Mesendoderm (in vitro differentiated cells): ENCODE measurements around the gene APCDD1.
A peak's percentile ranks its signal among the peaks of the same experiment; 100 is the strongest.

Experiments
- DNase-seq: peaks from one replicate; pipeline ENCODE4 v3.0.0; 2013
- H2AK5ac ChIP-seq: 2 replicates; pipeline ENCODE4 v1.6.1; 2013; ENCODE audit warnings: low read length, inconsistent platforms
- H2BK120ac ChIP-seq: 2 replicates; pipeline ENCODE4 v1.6.1; 2013; ENCODE audit warnings: low read depth, mild to moderate bottlenecking, low read length, moderate library complexity, mixed read lengths
- H2BK15ac ChIP-seq: replicated peaks from 2 replicates; pipeline ENCODE4 v1.6.1; 2013; ENCODE audit warnings: low read depth, mild to moderate bottlenecking, moderate library complexity
- H2BK5ac ChIP-seq: 2 replicates; pipeline ENCODE4 v1.6.1; 2013; ENCODE audit warnings: low read length, inconsistent platforms
- H3K18ac ChIP-seq: 2 replicates; pipeline ENCODE4 v1.6.1; 2013; ENCODE audit warnings: mild to moderate bottlenecking, low read length, mixed read lengths
- H3K23ac ChIP-seq: one replicate; pipeline ENCODE4 v1.6.1; 2013; ENCODE audit warnings: low read length
- H3K27ac ChIP-seq: 2 replicates; pipeline ENCODE4 v1.5.1; 2013; ENCODE audit warnings: low read depth, mild to moderate bottlenecking, inconsistent platforms, low read length, moderate library complexity
- H3K27me3 ChIP-seq: 2 replicates; pipeline ENCODE4 v1.6.1; 2013; ENCODE audit warnings: low read length, control low read depth, mild to moderate bottlenecking, inconsistent platforms; ENCODE audit not compliant: insufficient read depth, poor library complexity
- H3K36me3 ChIP-seq: 2 replicates; pipeline ENCODE4 v1.6.1; 2013; ENCODE audit warnings: low read length, inconsistent platforms; ENCODE audit not compliant: control insufficient read depth, insufficient read depth
- H3K4ac ChIP-seq: one replicate; pipeline ENCODE4 v1.6.1; 2013; ENCODE audit warnings: low read depth, mild to moderate bottlenecking, low read length, moderate library complexity
- H3K4me1 ChIP-seq: 2 replicates; pipeline ENCODE4 v1.6.1; 2013; ENCODE audit warnings: low read depth, low read length, inconsistent platforms; ENCODE audit not compliant: control insufficient read depth
- H3K4me2 ChIP-seq: 2 replicates; pipeline ENCODE4 v1.6.1; 2013; ENCODE audit warnings: low read length
- H3K4me3 ChIP-seq: 2 replicates; pipeline ENCODE4 v1.5.1; 2013; ENCODE audit warnings: mild to moderate bottlenecking, low read length
- H3K56ac ChIP-seq: one replicate; pipeline ENCODE4 v1.6.1; 2013; ENCODE audit warnings: low read length
- H3K79me1 ChIP-seq: 2 replicates; pipeline ENCODE4 v1.6.1; 2013; ENCODE audit warnings: low read length, inconsistent platforms
- H3K79me2 ChIP-seq: 2 replicates; pipeline ENCODE4 v1.6.1; 2013; ENCODE audit warnings: mild to moderate bottlenecking, low read length; ENCODE audit not compliant: control insufficient read depth, insufficient read depth
- H3K9ac ChIP-seq: 2 replicates; pipeline ENCODE4 v1.6.1; 2013; ENCODE audit warnings: low read length, inconsistent platforms
- H4K5ac ChIP-seq: one replicate; pipeline ENCODE4 v1.6.1; 2013; ENCODE audit warnings: low read length
- H4K8ac ChIP-seq: one replicate; pipeline ENCODE4 v1.6.1; 2013; ENCODE audit warnings: low read depth, mild to moderate bottlenecking, control low read depth, low read length, moderate library complexity
- WGBS: extraction: QIAGEN DNeasy Blood & Tissue Kit; methylation state at CpG from one replicate; pipeline ENCODE4 v1.1.7; 2013; ENCODE audit warnings: low lambda C conversion rate, missing lambda C conversion rate; ENCODE audit not compliant: insufficient coverage; ENCODE audit errors: extremely low coverage; 5-methylcytosine and 5-hydroxymethylcytosine counted together

APCDD1 gene

DNA sequence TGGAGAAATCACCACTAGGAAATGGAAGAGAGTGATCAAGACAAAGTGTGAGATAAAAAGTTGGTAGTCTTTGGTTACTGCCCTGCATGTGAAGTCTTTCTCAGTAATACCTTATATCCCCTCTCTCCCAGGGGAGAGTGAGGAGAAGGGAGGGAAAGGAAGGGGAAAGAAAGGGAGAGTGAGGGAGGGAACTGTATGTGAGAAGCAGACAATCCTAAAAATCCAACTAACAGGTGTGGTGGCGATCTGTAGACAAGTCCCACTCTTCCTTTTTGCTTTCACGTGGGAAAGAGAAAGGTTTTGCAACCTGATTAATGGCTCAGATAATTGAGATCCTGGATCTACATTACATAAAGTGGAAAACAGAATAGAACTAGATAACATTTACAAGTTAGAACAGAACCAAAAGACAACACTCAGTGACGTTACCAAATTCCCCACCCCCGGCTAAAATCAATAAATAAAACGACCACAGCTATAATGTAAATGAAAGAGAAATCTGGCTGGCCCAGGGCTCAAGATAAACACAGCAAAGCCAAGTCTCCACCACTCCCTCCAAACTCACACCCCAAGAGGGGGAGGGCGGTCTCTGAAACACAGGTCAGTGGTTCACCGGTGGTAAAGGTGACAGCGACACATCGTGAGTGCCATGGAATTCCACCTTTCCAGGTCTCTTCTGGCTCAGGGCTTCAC lies 10.0 kb upstream of the APCDD1 start:
- H3K23ac ChIP-seq, result no peak overlapping the region
- H3K4me3 ChIP-seq, result no peak overlapping the region
- no peak overlapping the region for H3K56ac ChIP-seq
- no peak overlapping the region for H4K5ac ChIP-seq
- H2BK5ac ChIP-seq, result no peak overlapping the region
- WGBS, result no CpG with 5 or more reads among the region's 9 CpGs
- H3K27me3 ChIP-seq, result no peaks in the 10 kb centered on the region
- H3K79me1 ChIP-seq, result no peaks in the 10 kb centered on the region
- H3K27ac ChIP-seq, result no peak overlapping the region
- no peak overlapping the region for H2AK5ac ChIP-seq
- no peak for DNase-seq
- no peak overlapping the region for H4K8ac ChIP-seq
- no peaks in the 10 kb centered on the region for H3K4me1 ChIP-seq
- no peak overlapping the region for H3K4ac ChIP-seq
- H2BK120ac ChIP-seq, result no peak overlapping the region
- H3K36me3 ChIP-seq, result no peaks in the 10 kb centered on the region
- no peak overlapping the region for H3K9ac ChIP-seq
- no peak overlapping the region for H3K18ac ChIP-seq
- no peak overlapping the region for H2BK15ac ChIP-seq
- no peaks in the 10 kb centered on the region for H3K79me2 ChIP-seq
- no peak overlapping the region for H3K4me2 ChIP-seq

DNA sequence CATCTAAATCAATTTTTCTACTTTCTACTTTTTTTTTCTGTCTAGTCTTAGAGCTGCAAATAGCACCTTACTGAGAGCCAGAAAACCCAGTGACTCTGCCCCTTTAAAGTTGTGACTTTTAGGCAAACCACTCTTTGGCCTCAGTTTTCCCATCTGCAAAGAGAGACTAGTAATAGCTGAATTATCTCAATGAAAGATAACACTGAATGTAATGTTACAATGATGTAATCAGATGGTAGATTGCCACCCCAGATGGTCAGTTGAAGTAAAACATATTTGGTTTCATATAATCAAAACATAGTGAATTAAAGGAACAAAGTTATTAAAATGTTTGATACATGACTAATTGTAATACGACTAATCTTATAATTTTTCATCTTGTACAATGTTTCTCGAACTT lies 5.0 kb upstream of the APCDD1 start:
- Histone ChIP-seq H4K5ac (no peak overlapping the region), H3K23ac (no peak overlapping the region), H3K79me1 (no peaks in the 10 kb centered on the region), H2AK5ac (no peak overlapping the region), H3K79me2 (no peaks in the 10 kb centered on the region), H4K8ac (no peak overlapping the region), H3K9ac (no peak overlapping the region), H3K36me3 (no peaks in the 10 kb centered on the region), H3K56ac (no peak overlapping the region), H3K4ac (no peak overlapping the region), H2BK5ac (no peak overlapping the region), H3K18ac (no peak overlapping the region), H3K4me1 (no peaks in the 10 kb centered on the region), H3K4me3 (no peak overlapping the region), H3K27me3 (no peaks in the 10 kb centered on the region), H2BK120ac (no peak overlapping the region), H2BK15ac (no peak overlapping the region), H3K4me2 (no peak overlapping the region), H3K27ac (no peak overlapping the region)
- WGBS, result no CpG with 5 or more reads among the region's 2 CpGs
- DNase-seq, result no peak

DNA sequence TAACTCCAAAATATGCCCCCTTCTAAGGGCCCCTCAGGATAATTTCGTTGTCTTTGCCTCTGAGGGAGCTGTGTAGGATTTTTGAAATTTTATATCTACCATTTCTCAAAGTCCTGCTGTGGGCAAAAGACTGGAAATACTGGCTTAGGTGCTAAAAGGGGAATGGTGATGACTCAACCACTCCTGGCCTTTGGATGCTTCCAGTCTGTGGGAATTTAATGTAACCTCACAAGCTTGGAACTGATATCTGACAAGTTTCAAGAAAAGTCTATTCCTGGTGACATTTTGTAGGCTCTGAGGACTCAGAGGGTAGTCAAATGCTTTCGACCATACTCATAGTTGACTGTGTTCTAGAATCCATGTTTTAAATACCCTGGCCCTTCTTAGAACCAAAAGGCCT lies 3.4 kb upstream of the APCDD1 start:
- Histone ChIP-seq H4K8ac (no peak overlapping the region), H3K23ac (no peak overlapping the region), H3K56ac (no peak overlapping the region), H3K18ac (no peak overlapping the region), H3K4ac (no peak overlapping the region), H3K79me2 (peaks cover 10% of the 10 kb centered on the region), H3K27ac (no peak overlapping the region), H3K36me3 (no peaks in the 10 kb centered on the region), H3K4me2 (no peak overlapping the region), H4K5ac (no peak overlapping the region), H2BK5ac (no peak overlapping the region), H3K9ac (no peak overlapping the region), H3K4me1 (peaks cover 2% of the 10 kb centered on the region), H2BK15ac (no peak overlapping the region), H3K4me3 (no peak overlapping the region), H3K27me3 (no peaks in the 10 kb centered on the region), H2BK120ac (no peak overlapping the region), H3K79me1 (no peaks in the 10 kb centered on the region), H2AK5ac (no peak overlapping the region)
- WGBS, result no CpG with 5 or more reads among the region's 2 CpGs
- DNase-seq, result no peak

DNA sequence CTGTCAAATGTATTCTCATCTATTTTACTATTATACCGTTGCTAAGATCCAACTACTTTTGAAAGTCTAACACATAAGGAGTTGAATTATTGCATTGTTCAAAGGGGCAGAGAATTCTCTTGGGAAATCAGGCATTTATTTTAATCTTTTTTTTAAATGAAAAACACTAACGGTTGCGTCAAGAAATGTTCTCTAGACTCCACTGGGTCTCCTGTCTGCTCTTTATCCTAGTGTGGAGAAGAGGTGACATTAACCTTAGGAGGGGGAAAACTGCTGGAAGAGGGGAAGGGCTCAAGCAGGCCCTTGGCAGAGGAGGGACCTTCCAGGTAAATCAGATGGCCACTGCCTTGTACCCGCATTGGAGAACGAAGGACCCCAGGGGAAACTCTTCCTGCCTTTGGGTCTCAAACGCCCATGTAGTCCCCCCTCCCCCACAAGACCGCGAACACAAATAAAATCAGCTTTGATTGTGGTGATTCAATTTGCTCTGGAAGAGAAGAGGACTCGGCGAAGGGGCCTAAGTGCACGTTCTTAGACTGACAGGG lies 1.1 kb upstream of the APCDD1 start:
- Histone ChIP-seq H3K4me2 (peak overlapping the region; percentile 64), H3K4me1 (peaks cover 8% of the 10 kb centered on the region), H3K18ac (peak overlapping the region; percentile 40), H3K9ac (peak overlapping the region; percentile 82), H3K27me3 (no peaks in the 10 kb centered on the region), H2BK5ac (peak overlapping the region; percentile 13), H2BK15ac (no peak overlapping the region), H3K4ac (peak overlapping the region; percentile 74), H3K79me2 (peaks cover 25% of the 10 kb centered on the region), H3K79me1 (peaks cover 3% of the 10 kb centered on the region), H2AK5ac (no peak overlapping the region), H2BK120ac (no peak overlapping the region), H4K5ac (no peak overlapping the region), H3K23ac (no peak overlapping the region), H3K4me3 (no peak overlapping the region), H3K56ac (peak overlapping the region; percentile 93), H3K36me3 (no peaks in the 10 kb centered on the region), H3K27ac (peak overlapping the region; percentile 55), H4K8ac (no peak overlapping the region)
- DNase-seq, result no peak
- no CpG with 5 or more reads among the region's 11 CpGs for WGBS

DNA sequence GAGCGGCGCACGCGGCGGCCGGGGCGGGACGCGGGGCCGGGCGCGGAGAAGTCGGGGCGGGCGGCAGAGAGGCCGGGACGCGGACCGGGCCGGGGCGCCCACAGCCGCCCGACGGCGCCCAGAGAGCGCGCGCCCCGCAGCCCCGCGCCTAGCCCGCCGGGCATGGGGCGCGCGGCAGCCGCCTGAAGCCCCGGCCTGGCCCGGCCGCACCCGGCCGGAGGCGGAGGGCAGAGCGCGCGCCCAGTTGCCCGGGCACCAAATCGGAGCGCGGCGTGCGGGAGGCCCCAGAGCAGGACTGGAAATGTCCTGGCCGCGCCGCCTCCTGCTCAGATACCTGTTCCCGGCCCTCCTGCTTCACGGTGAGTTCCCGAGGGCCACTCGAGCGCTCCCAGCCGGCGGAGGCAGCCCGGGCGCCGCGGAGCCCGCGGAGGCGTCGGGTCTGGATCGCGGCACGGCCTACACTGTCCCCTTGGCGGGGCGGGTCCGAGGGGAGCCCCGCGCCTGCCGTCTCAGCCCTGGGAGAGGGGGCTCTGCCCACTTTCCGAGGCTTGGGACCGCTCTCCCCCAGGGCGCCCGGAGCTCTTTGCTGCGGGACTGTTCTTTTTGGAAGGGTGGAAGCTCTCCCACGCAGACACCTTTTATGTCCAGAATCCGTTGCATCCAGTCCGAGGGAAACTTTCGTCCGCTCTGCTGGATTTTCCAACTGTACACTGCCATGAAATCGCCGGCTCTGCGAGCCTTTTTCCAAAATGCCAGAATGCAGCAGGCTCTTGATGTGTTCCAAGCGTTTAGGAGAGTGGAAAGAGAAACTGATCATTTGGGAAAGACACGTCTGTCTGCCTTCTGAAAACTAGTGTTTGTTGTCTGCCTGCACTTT lies 484 bp downstream of the APCDD1 start:
- Histone ChIP-seq H3K27me3 (no peaks in the 10 kb centered on the region), H4K8ac (no peak overlapping the region), H4K5ac (no peak overlapping the region), H3K27ac (peak overlapping the region; percentile 80), H3K4ac (peak overlapping the region; percentile 95), H2BK15ac (no peak overlapping the region), H3K79me2 (peaks cover 34% of the 10 kb centered on the region), H2BK120ac (peak overlapping the region; percentile 56), H3K9ac (peak overlapping the region; percentile 77), H3K4me2 (peak overlapping the region; percentile 57), H3K36me3 (no peaks in the 10 kb centered on the region), H3K56ac (peak overlapping the region; percentile 86), H2BK5ac (no peak overlapping the region), H3K4me3 (peak overlapping the region; percentile 62), H3K18ac (peak overlapping the region; percentile 99), H2AK5ac (no peak overlapping the region), H3K23ac (peak overlapping the region; percentile 92), H3K4me1 (peaks cover 8% of the 10 kb centered on the region), H3K79me1 (peaks cover 8% of the 10 kb centered on the region)
- peak; percentile 67 for DNase-seq
- WGBS, result no CpG with 5 or more reads among the region's 94 CpGs
